KMS-11 (cell line): ENCODE measurements around the gene SEC11A.
A peak's percentile ranks its signal among the peaks of the same experiment; 100 is the strongest.

ENCODE experiments used
- H2AFZ ChIP-seq: fragments of 200-600 bp; sonication (generic); 2 replicates; pipeline ENCODE4 v1.6.1; 2016; ENCODE audit warnings: antibody characterized with exemption, mixed run types, low read depth
- H3K27ac ChIP-seq: fragments of 200-600 bp; sonication (generic); 2 replicates; pipeline ENCODE4 v1.6.1; 2016; ENCODE audit warnings: mild to moderate bottlenecking, mixed run types
- H3K27me3 ChIP-seq: fragments of 200-600 bp; sonication (generic); 2 replicates; pipeline ENCODE4 v1.6.1; 2017; ENCODE audit warnings: mild to moderate bottlenecking, low read depth, mixed run types, moderate library complexity; ENCODE audit not compliant: insufficient read depth
- H3K36me3 ChIP-seq: fragments of 200-600 bp; sonication (generic); 2 replicates; pipeline ENCODE4 v1.6.1; 2017; ENCODE audit warnings: mild to moderate bottlenecking, mixed run types; ENCODE audit not compliant: insufficient read depth
- H3K4me1 ChIP-seq: fragments of 200-600 bp; sonication (generic); 2 replicates; pipeline ENCODE4 v1.6.1; 2016; ENCODE audit warnings: mild to moderate bottlenecking, low read depth, mixed run types; ENCODE audit not compliant: poor library complexity, severe bottlenecking
- H3K4me2 ChIP-seq: fragments of 200-600 bp; sonication (generic); 2 replicates; pipeline ENCODE4 v1.7.0; 2016; ENCODE audit warnings: mild to moderate bottlenecking, mixed run types
- H3K4me3 ChIP-seq: fragments of 200-600 bp; sonication (generic); IDR thresholded peaks from 2 replicates; pipeline ENCODE4 v1.6.1; 2017; ENCODE audit warnings: low read depth, low read length, mixed read lengths; ENCODE audit not compliant: insufficient read depth
- H3K79me2 ChIP-seq: fragments of 200-600 bp; sonication (generic); 2 replicates; pipeline ENCODE4 v1.6.1; 2016; ENCODE audit warnings: low read depth, mixed run types; ENCODE audit not compliant: insufficient read depth
- H3K9ac ChIP-seq: fragments of 200-600 bp; sonication (generic); 2 replicates; pipeline ENCODE4 v1.6.1; 2016; ENCODE audit warnings: mild to moderate bottlenecking, mixed run types
- H4K20me1 ChIP-seq: fragments of 200-600 bp; sonication (generic); 2 replicates; pipeline ENCODE4 v1.6.1; 2016; ENCODE audit warnings: mild to moderate bottlenecking, mixed run types; ENCODE audit not compliant: insufficient read depth
- CTCF ChIP-seq: fragments of 200-600 bp; sonication (generic); conservative IDR thresholded peaks from 2 replicates; pipeline ENCODE4 v1.6.1; 2017; ENCODE audit warnings: low read depth, mild to moderate bottlenecking, antibody characterized with exemption, low read length, moderate library complexity, mixed read lengths

SEC11A gene

DNA sequence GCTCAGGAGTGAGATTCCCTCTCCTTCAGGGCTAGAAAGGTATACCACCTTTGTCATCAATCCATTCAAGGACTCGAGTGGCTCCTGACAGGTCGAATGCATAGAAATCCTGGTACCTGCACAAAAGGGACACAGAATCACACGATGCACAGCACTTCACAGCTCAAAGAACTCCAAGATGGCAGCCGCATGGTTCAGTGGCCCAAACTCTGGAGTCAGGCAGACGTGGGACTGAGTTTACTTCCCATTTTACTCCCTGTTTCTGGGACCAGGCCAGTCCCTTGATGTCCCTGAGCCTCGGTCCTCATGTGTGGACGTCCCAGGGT is 62.4 kb downstream of the SEC11A start:
- Histone ChIP-seq H3K27me3 (no peaks in the 10 kb centered on the region), H3K4me1 (peaks cover 32% of the 10 kb centered on the region), H3K79me2 (peaks cover 15% of the 10 kb centered on the region; the same call in 1 of the 2 replicates), H3K4me3 (no peak overlapping the region), H4K20me1 (no peaks in the 10 kb centered on the region), H3K4me2 (peak overlapping the region; percentile 87), H3K27ac (peak overlapping the region; percentile 36), H2AFZ (peak overlapping the region; percentile 79), H3K36me3 (no peaks in the 10 kb centered on the region; the same call in 1 of the 2 replicates), H3K9ac (peak overlapping the region; percentile 72)
- no peak for TF ChIP-seq CTCF

DNA sequence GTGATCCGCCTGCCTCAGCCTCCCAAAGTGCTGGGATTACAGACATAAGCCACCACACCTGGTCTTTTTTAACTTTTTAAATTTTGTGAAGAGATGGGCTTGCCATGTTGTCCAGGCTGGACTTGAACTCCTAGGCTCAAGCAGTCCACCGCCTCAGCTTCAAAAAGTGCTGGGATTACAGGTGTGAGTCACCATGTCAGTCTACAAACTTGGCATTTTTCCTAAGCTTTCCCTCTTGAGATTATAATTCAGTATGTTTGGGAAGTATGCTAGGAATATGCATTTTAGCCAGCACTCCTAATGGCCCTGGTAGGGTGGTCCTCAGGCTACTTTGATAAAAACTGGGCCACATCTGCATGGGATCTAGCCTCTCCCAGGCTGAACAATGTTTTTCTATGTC is 66.2 kb downstream of the SEC11A start:
- no peak overlapping the region for H3K27ac ChIP-seq
- no peak overlapping the region for H3K9ac ChIP-seq
- H3K27me3 ChIP-seq: no peaks in the 10 kb centered on the region
- peaks cover 12% of the 10 kb centered on the region for H3K4me1 ChIP-seq
- no peaks in the 10 kb centered on the region; the same call in 1 of the 2 replicates for H3K36me3 ChIP-seq
- H3K4me2 ChIP-seq: no peak overlapping the region
- no peaks in the 10 kb centered on the region for H4K20me1 ChIP-seq
- no peak overlapping the region for H3K4me3 ChIP-seq
- H3K79me2 ChIP-seq: peaks cover 15% of the 10 kb centered on the region; the same call in 1 of the 2 replicates
- no peak for TF ChIP-seq CTCF
- H2AFZ ChIP-seq: no peak overlapping the region

DNA sequence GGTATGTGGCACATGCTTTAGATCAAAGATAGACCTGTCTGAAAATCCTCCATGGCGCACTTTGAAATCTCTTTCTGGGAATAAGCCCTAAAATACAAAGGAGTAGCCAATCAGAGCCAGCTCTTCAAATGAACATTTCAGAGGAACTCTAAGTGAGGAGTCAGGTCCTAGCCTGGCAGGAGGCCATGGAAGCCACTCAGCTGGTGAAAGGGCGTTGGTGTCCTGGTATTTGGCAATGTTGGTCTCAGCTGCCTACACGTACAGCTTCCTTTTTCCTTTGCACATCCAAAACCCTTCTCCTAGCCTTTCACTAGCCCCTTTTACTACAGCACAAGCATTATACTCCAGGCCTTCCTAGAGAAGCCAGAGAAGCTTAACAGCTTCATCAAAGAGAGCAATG is 67.4 kb downstream of the SEC11A start:
- Histone ChIP-seq H3K4me3 (no peak overlapping the region), H3K27me3 (no peaks in the 10 kb centered on the region), H3K4me1 (peaks cover 12% of the 10 kb centered on the region), H3K9ac (no peak overlapping the region), H3K36me3 (no peaks in the 10 kb centered on the region; the same call in 1 of the 2 replicates), H2AFZ (no peak overlapping the region), H3K79me2 (peaks cover 11% of the 10 kb centered on the region; the same call in 1 of the 2 replicates), H4K20me1 (no peaks in the 10 kb centered on the region), H3K27ac (no peak overlapping the region), H3K4me2 (no peak overlapping the region)
- no peak for TF ChIP-seq CTCF

DNA sequence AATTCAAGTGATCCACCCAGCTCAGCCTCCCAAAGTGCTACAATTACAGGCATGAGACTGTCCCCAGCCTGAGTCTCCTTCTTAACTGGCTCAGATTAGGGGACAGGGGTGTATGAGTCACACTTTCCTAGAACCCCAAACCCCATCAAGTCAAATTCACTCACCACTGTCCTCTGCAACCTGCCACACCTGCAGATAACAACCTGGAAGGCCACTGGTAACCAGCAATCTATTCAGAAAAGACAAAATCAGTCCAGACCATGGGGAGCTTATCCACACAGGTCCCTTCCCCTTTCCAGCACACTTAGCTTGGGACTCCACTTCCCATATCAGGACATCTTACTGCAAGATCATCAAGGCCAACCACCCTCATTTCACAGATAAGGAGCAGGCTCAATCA is 68.2 kb downstream of the SEC11A start:
- Histone ChIP-seq H3K27ac (no peak overlapping the region), H3K79me2 (peaks cover 3% of the 10 kb centered on the region; the same call in 1 of the 2 replicates)
- TF ChIP-seq CTCF: no peak

More for the DNA sequence above, 68.2 kb downstream of the SEC11A start:
- Histone ChIP-seq H3K4me2 (no peak overlapping the region), H3K4me1 (peaks cover 5% of the 10 kb centered on the region), H3K27me3 (no peaks in the 10 kb centered on the region), H3K4me3 (no peak overlapping the region), H3K9ac (no peak overlapping the region), H3K36me3 (no peaks in the 10 kb centered on the region; the same call in 1 of the 2 replicates), H4K20me1 (no peaks in the 10 kb centered on the region), H2AFZ (no peak overlapping the region)
